ENCODE data around the gene CBX3.
"Not testable (repeated sequence)": the region's sequence is repeated elsewhere in the genome, so short reads cannot be mapped to it uniquely, and the experiment has no call there.

Gene CBX3

DNA sequence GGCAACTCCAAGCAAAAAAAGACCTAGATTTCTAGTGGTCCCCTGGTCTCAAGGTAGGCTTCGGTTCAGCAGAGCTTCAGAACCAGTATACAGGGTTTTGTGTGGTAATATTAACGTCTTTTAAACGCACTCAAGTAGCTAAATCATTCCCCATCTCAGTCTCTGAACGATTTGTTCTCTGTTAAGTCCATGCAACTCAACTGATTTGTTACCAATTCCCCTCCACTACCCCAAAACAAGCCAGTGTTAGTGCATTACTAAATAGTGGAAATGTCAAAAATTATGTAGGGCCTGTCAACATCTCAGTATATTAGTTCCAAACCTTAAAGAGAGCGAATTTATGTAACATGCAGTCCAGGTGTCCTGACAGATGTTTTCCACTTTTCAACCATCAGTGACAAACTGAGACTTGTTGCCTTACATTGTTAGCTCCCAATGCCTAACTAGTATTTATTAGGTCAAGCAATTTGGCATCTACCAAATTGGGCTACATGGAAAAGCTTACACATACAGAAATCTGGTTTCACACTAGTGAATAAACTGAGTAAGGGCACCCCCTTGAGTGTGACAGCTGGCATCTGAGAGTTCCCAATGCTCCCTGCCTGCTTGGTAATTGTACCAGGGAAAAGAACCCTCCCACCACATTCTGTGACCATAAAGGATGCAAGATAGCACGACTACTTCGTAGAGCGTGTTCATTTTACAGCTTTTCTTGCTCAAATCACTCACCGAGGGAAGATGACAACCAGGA lies 13.2 kb upstream of the CBX3 start:
- no peak for DNase-seq

DNA sequence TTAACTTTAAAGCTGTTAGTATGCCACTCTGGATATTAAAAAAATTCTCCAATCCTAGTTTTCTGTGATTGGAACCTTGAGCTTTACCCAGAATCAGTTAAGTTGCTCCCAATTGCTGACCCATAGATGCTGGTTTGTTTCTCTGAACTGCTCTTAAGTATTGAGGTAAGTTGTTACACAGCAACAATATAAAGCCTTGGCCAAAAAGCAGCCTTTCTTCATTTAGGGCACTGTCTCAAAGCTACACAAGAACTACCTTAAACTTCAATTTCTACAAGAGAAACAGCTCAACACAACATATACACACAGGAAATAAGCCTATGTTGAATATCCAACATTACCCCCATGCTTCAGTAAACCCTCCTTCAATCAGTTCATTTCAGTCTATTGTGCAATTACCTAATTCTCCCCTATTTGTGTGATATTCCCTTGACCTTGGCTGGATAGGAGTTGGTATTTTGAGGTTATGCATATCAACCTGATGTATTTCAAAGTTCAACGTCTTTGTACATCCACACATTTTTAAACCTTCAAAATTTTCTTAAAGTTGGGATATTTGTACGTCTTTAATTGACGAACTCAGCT lies 12.5 kb upstream of the CBX3 start:
- DNase-seq: no peak

- no peak for DNase-seq
Measured at GRCh38 chr7:26189697-26190096, 11.8 kb upstream of the CBX3 start.

DNA sequence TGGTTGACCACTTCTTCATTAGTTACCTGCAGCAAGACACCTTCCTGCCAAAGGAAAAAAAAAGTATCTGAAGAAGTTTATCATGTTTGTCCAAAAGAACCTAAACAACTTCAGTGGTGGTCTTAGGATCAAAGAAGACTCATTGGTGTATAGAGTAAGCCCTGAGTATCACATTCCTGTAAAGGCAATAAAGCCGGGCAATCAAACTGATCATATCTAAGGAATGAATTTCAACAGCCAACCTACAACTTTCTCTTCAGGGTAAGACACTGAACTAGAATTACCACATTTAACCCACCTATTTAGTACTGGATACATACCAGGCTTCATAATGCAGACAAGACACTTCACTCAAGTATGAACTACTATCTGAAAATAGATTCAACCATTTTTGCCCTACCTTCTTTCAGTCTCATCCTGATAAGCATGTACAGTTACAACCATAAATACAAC lies 11.1 kb upstream of the CBX3 start:
- no peak for DNase-seq

DNA sequence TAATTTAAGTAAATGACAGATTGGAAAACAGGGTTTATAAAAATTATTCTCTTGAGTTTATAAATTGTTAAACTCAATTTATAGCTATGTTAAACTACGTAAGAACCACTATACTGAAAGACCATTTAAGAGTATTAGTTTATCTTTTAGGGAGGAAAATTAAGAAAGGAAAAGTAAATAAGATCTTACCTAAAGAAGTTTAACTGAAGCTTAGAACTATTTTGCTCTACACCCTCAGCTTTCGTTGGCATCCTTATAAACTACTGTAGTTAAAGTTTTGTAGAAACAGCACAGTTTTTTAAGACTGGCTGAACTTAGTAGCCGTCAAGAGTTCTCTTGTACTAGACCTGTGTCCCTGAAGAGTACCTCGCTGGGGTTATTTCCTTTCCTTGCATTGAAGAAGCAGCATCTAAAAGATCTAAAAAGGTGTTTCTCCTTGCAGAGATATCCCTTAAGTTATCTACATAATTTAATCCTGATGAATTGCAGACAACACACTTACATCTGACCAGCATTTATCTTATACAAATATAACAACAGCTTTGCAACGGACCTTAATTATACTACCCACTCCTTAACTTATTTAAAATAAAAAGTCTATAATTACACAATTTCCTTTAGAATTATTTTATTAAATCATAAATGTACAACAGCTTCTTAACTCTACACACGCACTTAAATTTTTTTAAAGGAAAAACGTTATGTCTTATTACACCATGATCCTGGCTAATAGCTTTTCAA lies 10.1 kb upstream of the CBX3 start:
- no peak for DNase-seq

- no peak for DNase-seq
Measured at GRCh38 chr7:26191974-26192479, 9.5 kb upstream of the CBX3 start.

DNA sequence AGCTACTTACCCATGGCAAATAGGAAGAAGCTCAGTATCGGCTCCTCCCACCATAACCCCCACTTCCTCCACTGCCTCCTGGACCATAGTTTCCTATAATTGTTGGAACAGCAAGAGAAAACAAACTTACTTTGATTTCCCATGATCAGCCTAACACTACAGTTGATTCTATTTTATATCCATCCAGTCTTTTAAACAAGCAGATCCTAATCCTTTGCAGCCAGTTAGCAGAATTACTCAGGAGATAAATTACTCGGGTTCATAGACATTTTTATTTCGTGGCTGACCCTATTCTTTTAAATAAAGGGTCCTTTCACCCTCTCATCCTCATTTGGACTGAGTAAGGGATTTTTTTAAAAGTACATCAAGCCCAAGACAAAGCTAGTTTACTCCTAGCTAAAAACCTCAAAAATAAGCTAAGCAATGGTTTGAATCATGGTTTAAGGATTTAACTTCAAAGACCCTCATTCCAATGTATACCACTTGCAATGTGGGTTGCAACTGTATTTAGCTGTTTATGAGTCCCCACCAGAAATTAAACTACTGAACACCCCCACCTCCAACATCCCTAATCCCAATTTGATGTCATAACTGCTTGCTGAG lies 9.0 kb upstream of the CBX3 start:
- DNase-seq: no peak

- DNase-seq: no peak
Measured at GRCh38 chr7:26193432-26194207, 7.9 kb upstream of the CBX3 start.

GRCh38 chr7:26194764-26195163 lies 6.8 kb upstream of the CBX3 start:
- not testable (repeated sequence) for DNase-seq

- no peak for DNase-seq
Measured at GRCh38 chr7:26195182-26195581, 6.4 kb upstream of the CBX3 start.

GRCh38 chr7:26195867-26196657 lies 5.5 kb upstream of the CBX3 start:
- no peak for DNase-seq

DNA sequence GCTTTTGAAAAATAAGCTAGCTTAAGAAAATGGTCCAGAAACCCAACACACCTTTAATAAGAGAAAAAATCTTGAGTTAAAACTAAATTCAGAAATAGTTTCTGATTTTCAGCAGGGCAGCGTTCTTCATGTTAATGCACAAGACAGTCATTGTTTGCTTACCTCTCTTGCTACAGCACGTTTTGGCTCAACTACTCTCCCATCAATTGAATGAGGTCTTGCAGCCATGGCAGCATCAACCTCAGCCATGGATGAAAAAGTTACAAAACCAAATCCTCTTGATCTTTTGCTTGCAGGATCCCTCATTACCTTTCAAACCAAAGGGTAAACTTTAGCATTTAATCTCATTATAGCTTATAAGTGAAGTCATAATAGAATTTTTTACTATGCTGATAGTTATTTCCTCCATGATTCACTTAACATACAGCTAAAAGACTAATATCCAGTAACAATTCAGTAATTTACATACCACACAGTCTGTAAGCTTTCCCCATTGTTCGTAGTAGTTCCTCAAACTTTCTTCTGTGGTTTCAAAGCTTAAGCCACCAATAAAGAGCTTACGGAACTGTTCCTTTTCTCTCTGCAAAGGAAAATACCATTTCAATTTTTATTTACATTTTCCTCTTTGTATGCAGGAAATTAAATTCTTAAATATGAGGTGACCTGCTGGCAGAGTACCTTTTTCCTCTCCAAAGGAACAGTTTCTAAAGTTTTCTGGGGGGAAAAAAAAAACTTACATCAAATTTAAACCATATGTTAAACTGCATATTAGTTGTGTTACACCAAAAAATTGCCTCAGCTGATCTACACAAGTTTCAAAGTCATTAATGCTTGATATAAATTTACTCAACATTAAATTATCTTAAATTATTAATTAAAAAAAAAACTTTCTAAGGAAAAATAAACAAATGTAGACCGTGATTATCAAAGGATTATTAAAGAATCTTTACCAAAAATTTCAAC lies 4.1 kb upstream of the CBX3 start:
- DNase-seq: no peak

GRCh38 chr7:26198133-26198780 lies 3.3 kb upstream of the CBX3 start:
- no peak for DNase-seq

- no peak for DNase-seq
Measured at GRCh38 chr7:26198781-26199169, 2.8 kb upstream of the CBX3 start.

DNA sequence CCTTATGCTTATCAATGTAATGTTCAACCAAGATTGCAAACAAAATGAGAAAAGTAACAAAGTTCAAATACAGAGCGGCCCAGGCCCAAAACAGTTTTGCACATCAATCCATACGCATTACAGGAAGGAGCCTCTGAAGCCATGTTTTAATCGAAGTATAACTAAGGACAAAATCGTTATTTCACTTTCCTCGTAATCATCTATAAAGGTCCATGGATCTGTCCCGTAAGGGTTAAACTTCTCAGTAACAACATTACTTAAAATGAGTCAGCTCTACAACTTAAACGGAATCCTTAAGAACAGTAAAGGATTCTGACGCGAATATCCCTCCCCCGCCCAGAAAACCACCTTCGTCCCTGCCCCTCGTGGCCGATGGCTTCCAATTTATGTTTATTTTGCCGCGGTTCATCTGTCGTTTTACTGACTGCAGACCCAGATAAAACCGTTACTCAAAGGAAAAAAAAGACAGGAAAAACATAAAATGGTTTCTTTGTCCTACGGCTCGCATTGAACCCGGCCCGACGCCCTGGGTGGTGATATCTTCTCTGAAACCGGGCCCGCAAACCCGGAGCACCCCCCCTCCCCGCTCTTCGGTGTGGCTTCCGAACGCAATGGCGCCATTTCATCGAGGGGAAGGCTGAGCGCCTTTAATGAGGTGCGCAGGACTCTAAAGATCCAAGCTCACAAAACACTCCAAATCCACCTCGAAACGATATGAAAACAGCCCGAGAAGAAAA lies 2.1 kb upstream of the CBX3 start:
- DNase-seq: peak; percentile 60 to 73

GRCh38 chr7:26200038-26200443 lies 1.5 kb upstream of the CBX3 start:
- DNase-seq: peak; percentile 68 to 69

DNA sequence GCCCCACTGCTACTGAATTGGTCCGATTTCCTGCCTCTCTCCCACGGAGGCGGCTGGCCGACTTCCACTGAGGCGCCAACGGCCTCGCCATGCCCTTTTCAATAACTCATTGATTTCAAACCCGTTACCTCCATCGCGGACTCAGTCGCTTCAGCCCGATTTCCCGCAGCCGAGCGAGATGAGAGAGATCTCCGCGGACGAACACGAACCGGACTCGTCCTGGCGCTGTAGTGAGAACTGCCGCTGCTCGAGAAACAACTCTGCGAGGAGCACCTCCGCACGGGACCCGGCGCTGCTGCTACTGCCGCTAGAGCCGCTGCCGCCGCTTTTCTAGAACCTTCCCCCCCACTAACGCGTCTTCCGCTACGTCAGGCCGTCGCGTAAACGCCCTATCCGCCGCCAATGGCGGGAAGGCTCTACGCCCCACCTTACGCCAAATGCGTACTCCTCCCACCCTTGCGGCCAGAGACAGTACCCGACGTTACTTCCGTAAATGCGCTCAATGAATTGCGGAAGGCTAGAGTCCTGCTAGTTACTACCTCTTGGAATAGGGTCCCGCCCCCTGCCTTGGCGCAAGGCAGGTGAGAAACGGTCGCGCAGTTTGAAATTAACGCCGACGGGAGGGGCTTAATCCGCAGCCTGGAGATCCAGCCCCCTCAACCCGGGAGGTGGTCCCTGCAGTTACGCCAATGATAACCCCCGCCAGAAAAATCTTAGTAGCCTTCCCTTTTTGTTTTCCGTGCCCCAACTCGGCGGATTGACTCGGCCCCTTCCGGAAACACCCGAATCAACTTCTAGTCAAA lies 900 bp upstream of the CBX3 start, which contains the start of gene HNRNPA2B1:
TSS of gene HNRNPA2B1 (minus strand) at position 303 of the 803 bp plus-strand sequence. CDS start at position 134, 169 bp downstream.
- peak; percentile 94 to 97 for DNase-seq
